SK-N-SH (cell line): ENCODE data around the gene PRKCA. TPM values are rescaled to one million over a fixed set of nuclear protein-coding genes. Genes with fewer than 3 reads are reported as not detected.
"Not testable (repeated sequence)": the region's sequence is repeated elsewhere in the genome, so short reads cannot be mapped to it uniquely, and the experiment has no call there.

ENCODE experiments used
- CTCF ChIA-PET: fragments of 300-600, 350-600 bp; formaldehyde crosslinking; extraction: SDS; loops from one replicate; lab custom pipeline; 2021; lab: Yijun Ruan, JAX
- POLR2A ChIA-PET: fragments of 350-600 bp; sonication (Branson Sonifier 250); formaldehyde crosslinking; extraction: SDS; loops from one replicate; lab custom pipeline; 2020; ENCODE audit warnings: antibody characterized with exemption, inconsistent platforms; lab: Yijun Ruan, JAX
- DNase-seq: peaks from one replicate; pipeline ENCODE4 v3.0.0; 2012
- H2AFZ ChIP-seq: fragments of 200-600 bp; sonication (generic); 2 replicates; pipeline ENCODE4 v1.8.1; 2016; ENCODE audit warnings: antibody characterized with exemption, mild to moderate bottlenecking, low read depth
- H3F3A ChIP-seq: fragments of 200-600 bp; sonication (generic); replicated peaks from 2 replicates; pipeline ENCODE3; 2016; ENCODE audit warnings: antibody characterized with exemption, mild to moderate bottlenecking; ENCODE audit not compliant: insufficient read depth
- H3K27ac ChIP-seq, 2 experiments: fragments of 200-500 bp in 1 of 2; fragments of 200-600 bp in 1 of 2; sonication (Bioruptor generic) in 1 of 2; sonication (generic), shearing (Covaris generic) in 1 of 2; 2 replicates each; pipeline versions ENCODE4 v1.5.1 to v1.6.1; 2014 to 2016; ENCODE audit warnings: low read depth in 2 of 2, inconsistent platforms in 1 of 2, low read length in 1 of 2, mild to moderate bottlenecking in 1 of 2, mixed read lengths in 1 of 2
- H3K27me3 ChIP-seq: fragments of 200-600 bp; sonication (generic), shearing (Covaris generic); 2 replicates; pipeline ENCODE4 v1.6.1; 2016; ENCODE audit warnings: mixed run types; ENCODE audit not compliant: insufficient read depth
- H3K36me3 ChIP-seq, 2 experiments: fragments of 200-500 bp in 1 of 2; fragments of 200-600 bp in 1 of 2; sonication (Bioruptor generic) in 1 of 2; sonication (generic) in 1 of 2; replicated peaks in 1 of 2; 2 replicates each; pipeline versions ENCODE3 to v1.5.1; 2014 to 2016; ENCODE audit warnings: low read length in 1 of 2, mild to moderate bottlenecking in 1 of 2; ENCODE audit not compliant: insufficient read depth in 2 of 2, control insufficient read depth in 1 of 2
- H3K4me1 ChIP-seq, 2 experiments: fragments of 200-500 bp in 1 of 2; fragments of 200-600 bp in 1 of 2; sonication (Bioruptor generic) in 1 of 2; sonication (generic), shearing (Covaris generic) in 1 of 2; 2 replicates each; pipeline versions ENCODE4 v1.5.1 to v1.6.1; 2014 to 2016; ENCODE audit warnings: low read depth in 1 of 2, low read length in 1 of 2, mixed run types in 1 of 2; ENCODE audit not compliant: insufficient read depth in 2 of 2, control insufficient read depth in 1 of 2
- H3K4me2 ChIP-seq: fragments of 200-600 bp; sonication (generic), shearing (Covaris generic); 2 replicates; pipeline ENCODE4 v1.6.1; 2017; ENCODE audit warnings: mixed run types
- H3K4me3 ChIP-seq, 2 experiments: fragments of 200-500 bp in 1 of 2; fragments of 200-600 bp in 1 of 2; sonication (Bioruptor generic) in 1 of 2; sonication (generic), shearing (Covaris generic) in 1 of 2; 2 replicates each; pipeline versions ENCODE4 v1.5.1 to v1.8.1; 2014 to 2016; ENCODE audit warnings: low read depth in 2 of 2, inconsistent platforms in 1 of 2, low read length in 1 of 2, mild to moderate bottlenecking in 1 of 2, mixed read lengths in 1 of 2, moderate library complexity in 1 of 2
- H3K79me2 ChIP-seq: fragments of 200-600 bp; sonication (generic); 2 replicates; pipeline ENCODE4 v1.8.1; 2017; ENCODE audit warnings: mild to moderate bottlenecking; ENCODE audit not compliant: insufficient read depth
- H3K9ac ChIP-seq: fragments of 200-600 bp; sonication (generic); 2 replicates; pipeline ENCODE4 v1.6.1; 2017; ENCODE audit warnings: mixed run types
- H3K9me2 ChIP-seq: fragments of 200-600 bp; sonication (generic); 2 replicates; pipeline ENCODE4 v1.6.1; 2017; ENCODE audit warnings: mixed run types
- H3K9me3 ChIP-seq: fragments of 200-600 bp; sonication (generic); 2 replicates; pipeline ENCODE4 v1.6.1; 2017; ENCODE audit warnings: mixed run types, mild to moderate bottlenecking, moderate library complexity
- H4K20me1 ChIP-seq: fragments of 200-600 bp; sonication (generic); 2 replicates; pipeline ENCODE4 v1.6.1; 2017; ENCODE audit warnings: mild to moderate bottlenecking, mixed run types; ENCODE audit not compliant: insufficient read depth
- EP300 ChIP-seq, 2 experiments: IDR thresholded peaks; 2 replicates each; pipeline versions ENCODE4 v1.4.0 to v1.6.1; 2012; ENCODE audit warnings: borderline replicate concordance in 1 of 2, low read depth in 1 of 2, low read length in 1 of 2
- EZH2phosphoT487 ChIP-seq: fragments of 200-600 bp; sonication (generic); IDR thresholded peaks from 2 replicates; pipeline ENCODE4 v1.6.1; 2017; ENCODE audit warnings: low read depth, mixed run types, mild to moderate bottlenecking, antibody characterized with exemption, moderate library complexity, borderline replicate concordance
- GABPA ChIP-seq: IDR thresholded peaks from 2 replicates; pipeline ENCODE4 v1.4.0; 2012; ENCODE audit warnings: low read depth, mild to moderate bottlenecking
- JUND ChIP-seq: IDR thresholded peaks from 2 replicates; pipeline ENCODE4 v1.4.0; 2012
- MEF2A ChIP-seq: IDR thresholded peaks from 2 replicates; pipeline ENCODE4 v1.4.0; 2012; ENCODE audit warnings: low read depth, borderline replicate concordance
- MXI1 ChIP-seq: IDR thresholded peaks from 2 replicates; pipeline ENCODE4 v1.6.1; 2012; ENCODE audit warnings: mild to moderate bottlenecking, low read depth, low read length, improper control_type of control experiment
- NFIC ChIP-seq: IDR thresholded peaks from 2 replicates; pipeline ENCODE4 v1.4.0; 2012; ENCODE audit warnings: borderline replicate concordance
- NRF1 ChIP-seq: IDR thresholded peaks from 2 replicates; pipeline ENCODE4 v1.6.1; 2012; ENCODE audit warnings: low read depth, mild to moderate bottlenecking, low read length
- PBX3 ChIP-seq: IDR thresholded peaks from 2 replicates; pipeline ENCODE4; 2012
- POLR2AphosphoS5 ChIP-seq: IDR thresholded peaks from 2 replicates; pipeline ENCODE4 v1.6.1; 2012; ENCODE audit warnings: low read depth, low read length
- REST ChIP-seq: IDR thresholded peaks from 2 replicates; pipeline ENCODE4 v1.6.1; 2012; ENCODE audit warnings: mild to moderate bottlenecking, low read depth, low read length, moderate library complexity
- RFX5 ChIP-seq: IDR thresholded peaks from 2 replicates; pipeline ENCODE4 v1.6.1; 2012; ENCODE audit warnings: mild to moderate bottlenecking, improper control_type of control experiment, low read length
- RXRA ChIP-seq: IDR thresholded peaks from 2 replicates; pipeline ENCODE4 v1.4.0; 2012; ENCODE audit warnings: low read depth, mild to moderate bottlenecking, borderline replicate concordance
- SMC3 ChIP-seq: IDR thresholded peaks from 2 replicates; pipeline ENCODE4 v1.6.1; 2012; ENCODE audit warnings: low read depth, low read length, improper control_type of control experiment
- TEAD4 ChIP-seq: IDR thresholded peaks from 2 replicates; pipeline ENCODE4 v1.4.0; 2012; ENCODE audit warnings: mild to moderate bottlenecking, borderline replicate concordance; ENCODE audit not compliant: insufficient read depth
- USF1 ChIP-seq: IDR thresholded peaks from 2 replicates; pipeline ENCODE4 v1.4.0; 2012; ENCODE audit warnings: low read depth, borderline replicate concordance
- USF2 ChIP-seq: fragments of 150-350 bp; IDR thresholded peaks from 2 replicates; pipeline ENCODE4 v1.6.1; 2017; ENCODE audit warnings: antibody characterized with exemption, low read length, low read depth, borderline replicate concordance
- ZBTB33 ChIP-seq: IDR thresholded peaks from 2 replicates; pipeline ENCODE4 v1.4.0; 2012; ENCODE audit warnings: low read depth, borderline replicate concordance
- WGBS: methylation state at CpG from one replicate; pipeline ENCODE4 v1.1.6; 2017; ENCODE audit warnings: low lambda C conversion rate; 5-methylcytosine and 5-hydroxymethylcytosine counted together
- polyA plus RNA-seq, 3 experiments: library from polyadenylated mRNA; depleted of rRNA; stranded (reverse); fragments of >200 nt; gene quantifications; 2 replicates each; pipeline ENCODE4 v1.2.3, GENCODE V29; 2012

PRKCA gene
- polyA plus RNA-seq, 1 of the 3 experiments (the other 2 are of a cell fraction) = 108 TPM

- H3K27ac ChIP-seq, POLR2A ChIA-PET, DNase-seq, H3K9me3 ChIP-seq, H3K4me3 ChIP-seq, H3K27me3 ChIP-seq, H3K4me2 ChIP-seq, H2AFZ ChIP-seq, H3K9me2 ChIP-seq, H3K9ac ChIP-seq: not testable (repeated sequence)
- 95% methylated on average over 2 of the region's 2 CpGs for WGBS
- Histone ChIP-seq H3K79me2 (peaks cover 99% of the 10 kb centered on the region), H3K36me3 (peaks cover 0 to 36% of the 10 kb centered on the region in 2 experiments), H3F3A (peaks cover 25% of the 10 kb centered on the region), H4K20me1 (peaks cover 16% of the 10 kb centered on the region), H3K4me1 (peaks cover 0 to 15% of the 10 kb centered on the region in 2 experiments; a peak in 2 of 4 replicates)
- CTCF ChIA-PET = interaction anchor here (0.9 to 1.4 kb wide), 2 partner anchors 10 to 27 kb away, joined by 3 read pairs; no protein-coding TSS in a partner anchor
These were observed 176.9 kb downstream of the PRKCA start for GRCh38 chr17:66479230-66479889.

- no peaks in the 10 kb centered on the region for H3K9me2 ChIP-seq
- no peak overlapping the region for H3K4me2 ChIP-seq
- H3K79me2 ChIP-seq = peaks cover 99% of the 10 kb centered on the region
- H3K36me3 ChIP-seq = peaks cover 0 to 30% of the 10 kb centered on the region in 2 experiments
- peaks cover 16% of the 10 kb centered on the region for H4K20me1 ChIP-seq
- H3K4me3 ChIP-seq = no peak overlapping the region
- no peak overlapping the region for H2AFZ ChIP-seq
- no peaks in the 10 kb centered on the region for H3K9me3 ChIP-seq
- 95% methylated on average over 5 of the region's 5 CpGs for WGBS
- TF ChIP-seq PBX3 = no peak
- TF ChIP-seq JUND = no peak
- TF ChIP-seq NRF1 = no peak
- no peak for TF ChIP-seq ZBTB33
- no peak for TF ChIP-seq SMC3
- TF ChIP-seq RXRA = no peak
- no peak for TF ChIP-seq TEAD4
- no peak for TF ChIP-seq USF2
- TF ChIP-seq USF1 = no peak
- TF ChIP-seq RFX5 = no peak
- TF ChIP-seq GABPA = no peak
- no peak for TF ChIP-seq NFIC
- TF ChIP-seq POLR2AphosphoS5 = no peak
- TF ChIP-seq MEF2A = no peak
- no peak for TF ChIP-seq REST
- TF ChIP-seq MXI1 = no peak
- no peak for TF ChIP-seq EZH2phosphoT487
- no peak for TF ChIP-seq EP300 (IDR thresholded peaks at IDR 0.05; ENCODE audit: borderline replicate concordance in 1 of 2, low read depth in 1 of 2, low read length in 1 of 2)
- TF ChIP-seq, all 33 proteins: peak for 0
- DNase-seq = no peak
- Histone ChIP-seq H3K4me1 (peaks cover 0 to 10% of the 10 kb centered on the region in 2 experiments; a peak in 1 of 4 replicates), H3K27me3 (no peaks in the 10 kb centered on the region), H3K27ac (no peak overlapping the region), H3K9ac (no peak overlapping the region), H3F3A (peaks cover 25% of the 10 kb centered on the region)
- POLR2A ChIA-PET = no interaction called here
- CTCF ChIA-PET = interaction anchor here (1.0 kb wide), 1 partner anchor 14 kb away, joined by 5 read pairs; no protein-coding TSS in a partner anchor
These were observed 177.8 kb downstream of the PRKCA start for GRCh38 chr17:66480243-66480642.
